Astrocyte (in vitro differentiated cells and primary cell): ENCODE measurements around the gene ZNF407.

Experiments
- EZH2 ChIP-seq: IDR thresholded peaks from 2 replicates; pipeline ENCODE4 v1.6.1; 2012; ENCODE audit warnings: mild to moderate bottlenecking, low read length, inconsistent platforms; ENCODE audit not compliant: insufficient read depth
- TF ChIP-seq, protein P1 (sequence below): IDR thresholded peaks from 2 replicates; pipeline ENCODE4 v1.5.1; 2011; ENCODE audit warnings: low read depth, mild to moderate bottlenecking, inconsistent platforms, low read length, moderate library complexity; ENCODE audit not compliant: insufficient read depth

DNA sequence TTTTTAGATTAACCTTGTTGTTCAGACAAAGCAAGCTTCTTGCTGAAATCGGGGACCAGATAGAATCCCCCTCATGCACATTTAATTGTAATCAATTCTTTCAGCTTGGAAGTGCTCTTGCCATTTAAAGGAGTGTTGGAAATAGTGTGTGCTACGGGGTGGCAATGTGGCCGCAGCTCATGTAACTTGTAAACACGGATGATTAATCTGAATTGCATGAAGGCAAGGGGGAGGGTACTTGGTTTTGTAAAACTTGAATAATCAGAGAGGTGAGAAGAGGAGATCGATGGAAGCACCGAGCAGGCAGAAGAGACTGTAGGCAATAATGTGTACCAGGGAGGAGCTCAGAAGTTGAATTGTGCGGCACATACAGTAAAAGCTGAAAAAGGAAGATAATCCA, 337.8 kb downstream of the ZNF407 start:
- TF ChIP-seq, protein P1, sequence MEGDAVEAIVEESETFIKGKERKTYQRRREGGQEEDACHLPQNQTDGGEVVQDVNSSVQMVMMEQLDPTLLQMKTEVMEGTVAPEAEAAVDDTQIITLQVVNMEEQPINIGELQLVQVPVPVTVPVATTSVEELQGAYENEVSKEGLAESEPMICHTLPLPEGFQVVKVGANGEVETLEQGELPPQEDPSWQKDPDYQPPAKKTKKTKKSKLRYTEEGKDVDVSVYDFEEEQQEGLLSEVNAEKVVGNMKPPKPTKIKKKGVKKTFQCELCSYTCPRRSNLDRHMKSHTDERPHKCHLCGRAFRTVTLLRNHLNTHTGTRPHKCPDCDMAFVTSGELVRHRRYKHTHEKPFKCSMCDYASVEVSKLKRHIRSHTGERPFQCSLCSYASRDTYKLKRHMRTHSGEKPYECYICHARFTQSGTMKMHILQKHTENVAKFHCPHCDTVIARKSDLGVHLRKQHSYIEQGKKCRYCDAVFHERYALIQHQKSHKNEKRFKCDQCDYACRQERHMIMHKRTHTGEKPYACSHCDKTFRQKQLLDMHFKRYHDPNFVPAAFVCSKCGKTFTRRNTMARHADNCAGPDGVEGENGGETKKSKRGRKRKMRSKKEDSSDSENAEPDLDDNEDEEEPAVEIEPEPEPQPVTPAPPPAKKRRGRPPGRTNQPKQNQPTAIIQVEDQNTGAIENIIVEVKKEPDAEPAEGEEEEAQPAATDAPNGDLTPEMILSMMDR: no peak
- no peak for TF ChIP-seq EZH2
